Heart right ventricle (tissue), 16 donors: Measurements from ENCODE around the gene RDH5. TPM values are rescaled to one million over a fixed set of nuclear protein-coding genes. Genes with fewer than 3 reads are reported as not detected.
A peak's percentile ranks its signal among the peaks of the same experiment; 100 is the strongest.

Experiments
- ATAC-seq, 8 donors: fragments of 200-7000 bp; cut with Tn5 transposase; one replicate each; pipeline ENCODE4 v1.9.1; 2020; ENCODE audit warnings: mild to moderate bottlenecking in 8 of 8, moderate library complexity in 8 of 8, moderate number of reproducible peaks in 1 of 8
- DNase-seq, 2 donors: peaks; one replicate each; pipeline ENCODE4 v3.0.0-alpha.2; 2020
- H3K27ac ChIP-seq, 10 donors: fragments of 200-600 bp; sonication (generic) in 2 of 10; one replicate each; pipeline versions ENCODE4 v1.5.0 to v1.8.0; 2020 to 2022; ENCODE audit warnings: mild to moderate bottlenecking in 3 of 10
- H3K27me3 ChIP-seq, 7 donors: fragments of 200-600 bp; one replicate each; pipeline ENCODE4 v1.8.0; 2021 to 2022; ENCODE audit warnings: mild to moderate bottlenecking in 2 of 7
- H3K36me3 ChIP-seq, 9 donors: fragments of 200-600 bp; sonication (generic) in 1 of 9; one replicate each; pipeline versions ENCODE4 v1.5.0 to v1.8.0; 2020 to 2022; ENCODE audit warnings: mild to moderate bottlenecking in 2 of 9
- H3K4me1 ChIP-seq, 9 donors: fragments of 200-600 bp; sonication (generic) in 1 of 9; one replicate each; pipeline versions ENCODE4 v1.5.0 to v1.8.0; 2020 to 2022; ENCODE audit warnings: mild to moderate bottlenecking in 4 of 9
- H3K4me3 ChIP-seq, 10 donors: fragments of 200-600 bp; sonication (generic) in 2 of 10; one replicate each; pipeline versions ENCODE4 v1.5.0 to v1.8.0; 2020 to 2022; ENCODE audit warnings: mild to moderate bottlenecking in 7 of 10, moderate library complexity in 2 of 10
- H3K9me3 ChIP-seq, 11 donors: fragments of 200-600 bp in 10 of 11; sonication (generic) in 2 of 11; one replicate each; pipeline versions ENCODE4 v1.5.0 to v1.8.0; 2013 to 2022; ENCODE audit warnings: mild to moderate bottlenecking in 2 of 11, control low read depth in 1 of 11, moderate library complexity in 1 of 11
- CTCF ChIP-seq, 9 donors: fragments of 200-600 bp; sonication (generic) in 2 of 9; IDR thresholded peaks; one replicate each; pipeline versions ENCODE4 v1.5.0 to v1.8.0; 2021 to 2022; ENCODE audit warnings: antibody characterized with exemption in 9 of 9, mild to moderate bottlenecking in 5 of 9, moderate library complexity in 1 of 9
- WGBS, 2 donors: extraction: QIAGEN DNeasy Blood & Tissue Kit; methylation state at CpG; one replicate each; pipeline ENCODE4 v1.1.7; 2013; ENCODE audit warnings: inconsistent platforms in 1 of 2; 5-methylcytosine and 5-hydroxymethylcytosine counted together
- intact Hi-C, 10 donors: fragments of 100-400 bp; cut with DNase I; formaldehyde crosslinking; loops; one replicate each; pipeline versions ENCODE4 v1.11.1 to v1.14.2; 2022
- polyA plus RNA-seq, 2 donors: library from polyadenylated mRNA; stranded (reverse); fragments of 200-250 nt; gene quantifications; one replicate each; pipeline ENCODE4 v1.2.3, GENCODE V29; 2013
- total RNA-seq, 10 donors: library from RNA; stranded (reverse); fragmentation: NEBNext Ultra II Directional in 3 of 10; extraction: Animal tissue kit (Norgen Biotek cat#: 25700) in 3 of 10; gene quantifications; one replicate each; pipeline versions ENCODE4 v1.2.1 to v1.2.4, GENCODE V29; 2021 to 2023
- donor health status: Arrhythmogenic right ventricular cardiomyopathy.
- donor health status: ischemic (EF 13 %, LVEDD 7.1; RV severe dilation, severe dysfunction).
- donor health status: healthy with polysubstance abuse.
- donor health status: DM: no; HTN: yes; CAD: no.
- donor health status: DM: no; HTN: no; CAD: no.
- donor health status: ischemic (EF 25% LVEDD 6.9; RV normal size, moderate dysfunction).
- donor health status: ischemic (EF 25% LVEDD 5.7; RV mildly dilated, moderate dysfunction).
- donor health status: healthy.
- donor health status: DM: yes; HTN: yes; CAD: no.
- donor health status: Ischemic cardiomyopathy.
- donor health status: ischemic (EF 35%, LVEDD 5.7; RV mildly dilated, moderate dysfunction).
- donor health status: nonischemic (EF 11% LVEDD 7.7; RV severe dilation, severe dysfunction).
- donor health status: DM: yes; HTN: yes; CAD: no.
- donor health status: PGD.
- donor health status: ischemic (EF 29% LVEDD 5.4; RV normal size, mild dysfunction).
- donor health status: nonischemic (EF 23%, LVEDD 6.1; RV moderate dilation, normal function).

Gene RDH5
- total and polyA plus RNA-seq, 12 donors, result 4.9 to 54.5 (median 15.2) TPM

DNA sequence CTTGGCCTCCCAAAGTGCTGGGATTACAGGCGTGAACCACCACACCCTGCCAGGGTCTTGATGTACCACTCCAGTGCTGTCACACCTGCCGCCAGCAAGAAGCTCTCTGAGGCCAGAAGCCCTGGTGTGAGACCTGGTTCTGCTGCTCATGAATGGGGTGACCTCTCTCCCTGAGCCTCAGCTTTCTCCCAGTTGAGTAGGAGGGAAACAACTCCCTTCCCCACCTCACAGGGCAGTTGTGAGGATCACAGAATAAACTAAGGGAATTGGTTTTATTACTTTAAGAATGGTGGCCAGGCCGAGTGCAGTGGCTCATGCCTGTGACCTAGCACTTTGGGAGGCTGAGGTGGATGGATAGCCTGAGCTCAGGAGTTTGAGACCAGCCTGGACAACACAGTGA, 14.4 kb downstream of the RDH5 start:
- intact Hi-C loops, result loop anchor here in 4 of 10 donors (10.0 kb wide), 4 partner anchors 200 to 380 kb away; partner anchors contain the start of genes DGKA (in 1 of the 4), RPL41 (in 1 of the 4), RPS26 (in 1 of the 4) and ZC3H10 (in 1 of the 4)
- Histone ChIP-seq H3K4me3 (no peak overlapping the region), H3K27me3 (no peaks in the 10 kb centered on the region), H3K4me1 (peaks cover 15 to 41% (median 35%) of the 10 kb centered on the region in 9 donors), H3K9me3 (no peaks in the 10 kb centered on the region), H3K27ac (no peak overlapping the region), H3K36me3 (no peaks in the 10 kb centered on the region)
- WGBS, 2 donors, result 95 to 99% methylated on average over 3 of the region's 3 CpGs
- no peak for ATAC-seq
- no peak for TF ChIP-seq CTCF (IDR thresholded peaks at IDR 0.05)
- no peak for DNase-seq

GRCh38 chr12:55736076-55736475, 15.9 kb downstream of the RDH5 start:
- Histone ChIP-seq H3K4me1 (peaks cover 8 to 29% (median 20%) of the 10 kb centered on the region in 9 donors), H3K27ac (no peak overlapping the region), H3K27me3 (no peaks in the 10 kb centered on the region), H3K36me3 (no peaks in the 10 kb centered on the region), H3K4me3 (no peak overlapping the region), H3K9me3 (no peaks in the 10 kb centered on the region)
- TF ChIP-seq CTCF (IDR thresholded peaks at IDR 0.05), result no peak
- intact Hi-C loops, result loop anchor here in 8 of 10 donors (2.0 to 10.0 kb wide), 11 partner anchors 54 to 379 kb away; partner anchors contain the start of genes DGKA (in 1 of the 8), ORMDL2 (in 1 of the 8), RPL41 (in 1 of the 8) and RPS26 (in 1 of the 8)
- ATAC-seq, result no peak
- no peak for DNase-seq
- 69 to 74% methylated on average over 3 of the region's 3 CpGs for WGBS, 2 donors

GRCh38 chr12:55736780-55737580, 16.8 kb downstream of the RDH5 start:
- TF ChIP-seq CTCF (IDR thresholded peaks at IDR 0.05), result peak in 8 of 9 donors; percentile 62 to 87 (median 73)
- H3K4me3 ChIP-seq, result no peak overlapping the region
- peak overlapping the region in 7 of 10 donors; percentile 9 to 80 (median 24) for H3K27ac ChIP-seq
- intact Hi-C loops, result loop anchor here in 8 of 10 donors (2.0 to 10.0 kb wide), 11 partner anchors 55 to 378 kb away; partner anchors contain the start of genes DGKA (in 1 of the 8), ORMDL2 (in 1 of the 8), RPL41 (in 1 of the 8) and RPS26 (in 1 of the 8)
- peak; percentile 70 to 72 for DNase-seq
- H3K9me3 ChIP-seq, result no peaks in the 10 kb centered on the region
- WGBS, 2 donors, result 26 to 30% methylated on average over 6 of the region's 6 CpGs
- no peaks in the 10 kb centered on the region for H3K27me3 ChIP-seq
- H3K4me1 ChIP-seq, result peaks cover 8 to 25% (median 20%) of the 10 kb centered on the region in 9 donors
- peak; percentile 41 to 75 (median 68) for ATAC-seq
- H3K36me3 ChIP-seq, result no peaks in the 10 kb centered on the region

GRCh38 chr12:55737581-55738122, 17.5 kb downstream of the RDH5 start:
- peaks cover 8 to 26% (median 21%) of the 10 kb centered on the region in 9 donors for H3K4me1 ChIP-seq
- H3K27ac ChIP-seq, result peak overlapping the region in 9 of 10 donors; percentile 17 to 84 (median 70)
- TF ChIP-seq CTCF (IDR thresholded peaks at IDR 0.05), result no peak
- DNase-seq (no peak), ATAC-seq (peak; percentile 2 to 40 (median 14))
- peak overlapping the region in 7 of 10 donors; percentile 34 to 65 (median 61) for H3K4me3 ChIP-seq
- H3K27me3 ChIP-seq, result no peaks in the 10 kb centered on the region
- H3K36me3 ChIP-seq, result no peaks in the 10 kb centered on the region
- intact Hi-C loops, result loop anchor here in 9 of 10 donors (1.0 to 10.0 kb wide), 15 partner anchors 55 to 377 kb away; partner anchors contain the start of genes DGKA (in 1 of the 9), ORMDL2 (in 1 of the 9), RPL41 (in 1 of the 9) and RPS26 (in 1 of the 9)
- H3K9me3 ChIP-seq, result no peaks in the 10 kb centered on the region
- WGBS, 2 donors, result 6 to 8% methylated on average over 4 of the region's 4 CpGs
